HG02870 (cell line): Measurements from ENCODE around the gene CCDC80.
"Not testable (repeated sequence)": the region's sequence is repeated elsewhere in the genome, so short reads cannot be mapped to it uniquely, and the experiment has no call there.

Source experiments
- ATAC-seq: cut with Tn5 transposase; IDR thresholded peaks from one replicate; pipeline ENCODE4 v1.9.1; 2021; ENCODE audit warnings: mild to moderate bottlenecking, moderate library complexity; ENCODE audit not compliant: unreplicated experiment

CCDC80 gene

DNA sequence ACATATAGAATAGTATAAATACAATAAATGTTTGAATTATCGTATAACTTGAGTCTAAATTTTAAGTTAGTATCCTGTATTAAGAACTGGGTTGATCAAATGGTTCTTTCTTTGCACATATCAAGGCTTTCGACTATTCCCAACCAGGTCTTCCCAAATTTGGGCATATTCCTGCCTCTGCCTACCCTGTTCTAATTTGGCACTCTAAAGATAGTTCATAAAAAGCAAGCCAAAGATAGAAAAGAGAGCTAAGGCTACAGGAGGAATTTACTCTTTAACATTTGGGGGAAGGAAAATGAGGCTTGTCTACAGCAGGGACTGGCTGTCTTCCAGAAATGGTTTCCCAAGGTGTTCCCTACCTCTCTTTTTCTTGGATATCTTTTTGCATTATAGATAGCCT, 43.0 kb downstream of the CCDC80 start:
- no peak for ATAC-seq

- no peak for ATAC-seq
These were observed 46.1 kb downstream of the CCDC80 start for GRCh38 chr3:112594856-112595255.

GRCh38 chr3:112593258-112593657, 47.7 kb downstream of the CCDC80 start:
- ATAC-seq = no peak

DNA sequence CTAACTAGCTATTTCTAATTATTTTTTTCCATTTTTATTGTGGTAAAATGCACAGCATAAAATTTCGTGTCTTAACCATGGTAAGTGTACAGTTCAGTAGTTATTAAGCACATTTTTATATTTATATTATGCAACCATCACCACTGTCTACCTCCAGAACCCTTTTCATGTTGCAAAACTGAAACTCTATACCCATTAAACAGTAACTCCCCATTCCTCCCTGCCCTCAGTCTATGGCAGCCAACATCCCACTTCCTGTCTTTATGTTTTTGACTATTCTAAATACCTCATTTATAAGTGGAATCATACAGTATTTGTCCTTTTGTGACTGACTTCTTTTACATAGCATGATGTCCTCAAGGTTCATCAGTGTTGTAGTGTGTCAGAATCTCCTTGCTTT, 53.6 kb downstream of the CCDC80 start:
- ATAC-seq = no peak

GRCh38 chr3:112585782-112586181, 55.2 kb downstream of the CCDC80 start:
- no peak for ATAC-seq

- no peak for ATAC-seq
These were observed 57.8 kb downstream of the CCDC80 start for GRCh38 chr3:112583105-112583504.

DNA sequence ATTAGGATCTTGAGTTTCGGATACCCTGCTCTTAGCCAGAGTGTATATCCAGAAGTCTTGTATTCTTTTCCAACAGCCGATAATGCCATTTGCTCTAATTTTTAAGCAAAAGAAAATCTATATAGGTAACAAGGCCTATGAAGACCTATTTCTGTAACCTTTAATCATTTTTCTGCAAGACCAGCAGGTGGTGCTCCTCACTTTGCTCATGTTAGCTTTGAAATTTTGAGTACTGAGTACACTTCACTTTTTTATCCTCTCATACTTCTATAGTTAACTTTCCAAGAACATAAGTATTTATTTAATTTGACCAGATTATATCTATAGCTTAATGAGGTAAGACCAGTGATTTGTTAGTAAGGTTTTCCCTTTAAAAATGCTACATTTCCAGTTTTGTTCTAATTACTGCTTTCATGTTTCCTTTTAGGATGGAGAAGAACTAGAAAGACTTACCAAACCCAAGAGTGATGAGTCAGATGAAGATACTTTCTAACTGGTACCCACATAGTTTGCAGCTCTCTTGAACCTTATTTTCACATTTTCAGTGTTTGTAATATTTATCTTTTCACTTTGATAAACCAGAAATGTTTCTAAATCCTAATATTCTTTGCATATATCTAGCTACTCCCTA, 58.6 kb downstream of the CCDC80 start:
- no peak for ATAC-seq

GRCh38 chr3:112579697-112580096, 61.2 kb downstream of the CCDC80 start:
- no peak for ATAC-seq

DNA sequence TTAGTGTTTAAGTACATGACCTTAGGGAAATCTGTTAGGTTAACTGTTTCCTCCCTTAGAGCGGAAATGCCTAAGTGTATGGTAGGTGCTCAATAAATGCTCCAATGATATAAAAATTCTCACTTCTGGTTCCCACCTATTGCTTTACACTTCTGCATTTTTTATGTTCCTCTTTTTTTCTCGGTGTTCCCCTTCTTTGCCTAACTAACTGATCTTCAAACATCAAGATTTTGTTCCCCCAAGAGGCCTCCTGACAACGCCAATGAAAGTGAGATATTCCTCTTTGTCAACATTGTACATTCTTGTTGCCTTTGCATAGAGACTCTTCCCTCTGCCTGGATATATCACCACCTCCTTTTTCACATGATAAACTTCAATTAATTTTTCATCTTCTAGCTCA, 61.7 kb downstream of the CCDC80 start:
- no peak for ATAC-seq

DNA sequence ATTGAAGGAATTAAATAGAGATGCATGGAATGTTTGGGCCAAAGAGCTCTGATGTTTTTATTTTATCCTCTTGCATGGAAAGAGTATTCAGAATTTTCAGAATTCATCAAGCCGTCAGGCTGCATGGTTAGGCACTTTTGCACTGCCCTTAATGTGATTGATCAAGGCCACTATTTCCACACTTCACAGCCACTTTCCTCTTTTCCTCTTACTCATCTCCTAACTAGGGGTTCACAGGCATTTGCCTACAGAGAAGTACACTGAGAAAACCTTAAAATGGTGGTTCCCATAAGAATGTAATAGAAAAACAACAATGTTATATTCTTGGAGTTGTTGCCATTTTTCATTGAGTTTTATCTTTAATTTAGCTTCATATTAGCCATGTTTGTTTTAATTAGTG, 68.2 kb downstream of the CCDC80 start:
- no peak for ATAC-seq

DNA sequence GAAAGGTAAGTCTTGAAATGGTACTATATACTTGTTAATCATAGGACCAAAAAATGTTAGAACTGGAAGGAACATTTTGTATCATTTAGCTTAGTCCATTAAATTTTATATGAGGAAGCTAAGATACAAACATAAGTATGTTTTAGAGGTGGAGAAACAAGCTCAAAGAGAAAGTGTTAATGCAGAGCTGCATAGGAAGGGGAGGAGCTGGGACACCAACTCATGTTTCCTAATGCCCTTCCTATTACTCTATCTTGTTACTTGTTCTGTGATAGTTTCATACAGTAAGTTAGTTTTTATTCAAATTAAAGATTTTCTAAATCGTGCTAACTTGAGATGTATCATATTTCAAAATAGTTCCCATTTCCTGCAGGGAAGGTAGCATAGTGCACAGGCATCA, 71.7 kb downstream of the CCDC80 start:
- ATAC-seq = no peak

DNA sequence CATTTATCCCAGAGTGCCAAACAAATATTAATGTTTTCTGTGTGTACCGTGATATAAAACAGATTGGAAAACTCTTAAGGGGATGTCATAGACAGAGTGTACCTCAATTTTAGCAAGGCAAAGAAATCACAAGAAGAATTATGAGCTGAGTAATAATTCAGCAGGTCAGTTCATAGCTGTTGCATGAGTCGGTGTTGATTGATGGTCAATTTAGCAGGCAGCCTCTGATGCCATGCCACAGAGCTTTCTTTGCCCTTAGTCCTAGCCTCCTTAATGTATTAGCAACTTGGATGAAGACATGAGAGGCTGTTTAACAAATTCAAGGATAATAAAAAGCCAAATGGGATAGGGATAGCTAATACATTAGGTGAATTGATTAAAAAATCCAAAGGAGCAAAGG, 72.3 kb downstream of the CCDC80 start:
- no peak for ATAC-seq

- no peak for ATAC-seq
These were observed 76.0 kb downstream of the CCDC80 start for GRCh38 chr3:112564940-112565305.

GRCh38 chr3:112564247-112564939, 76.5 kb downstream of the CCDC80 start:
- not testable (repeated sequence) for ATAC-seq

- ATAC-seq = peak; percentile 73
These were observed 79.0 kb downstream of the CCDC80 start, which contains the start of the genes ATG3 and SLC35A5 for GRCh38 chr3:112561734-112562529. ATG3 (minus strand) TSS chr3:112561962; CDS start chr3:112561528, 434 bp downstream. SLC35A5 (plus strand) TSS chr3:112562045; CDS start chr3:112563404, 1,359 bp downstream.

GRCh38 chr3:112561484-112561733, 79.5 kb downstream of the CCDC80 start:
- peak; percentile 37 for ATAC-seq

DNA sequence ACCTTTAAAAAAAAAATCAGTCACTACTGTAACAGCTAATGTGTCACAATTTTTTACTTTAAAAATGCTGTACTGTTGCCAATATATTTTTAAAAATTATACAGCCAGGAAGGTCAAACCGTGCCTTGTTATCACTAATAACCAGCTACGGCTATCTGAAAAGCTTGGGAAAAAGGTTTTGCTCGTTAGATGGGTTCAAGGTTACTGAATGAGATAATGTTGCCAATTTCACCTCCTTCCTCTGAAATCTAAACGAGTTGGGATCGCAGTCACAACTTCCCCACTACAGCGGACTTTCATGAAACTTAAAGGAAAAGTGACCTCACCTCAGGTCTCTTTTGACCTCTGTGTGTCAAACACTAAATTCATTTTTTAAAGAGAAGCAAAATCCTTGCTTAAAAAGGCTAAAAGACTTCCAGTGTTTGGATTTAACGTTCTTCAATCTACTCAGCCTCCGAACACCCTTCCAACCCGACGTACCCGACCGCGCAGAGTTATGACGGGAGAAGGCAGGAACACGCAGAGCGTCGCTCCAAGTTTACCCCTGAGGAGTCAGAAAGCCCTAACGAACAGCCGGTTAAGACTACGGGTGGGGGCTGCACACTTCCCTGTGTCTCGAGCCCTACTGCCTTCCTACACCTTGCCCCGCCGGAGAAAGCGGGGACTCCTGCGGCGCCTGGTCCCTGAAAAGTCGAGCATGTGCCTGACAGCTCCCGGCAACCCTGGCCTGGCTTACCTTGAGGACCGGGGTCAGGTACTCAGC, 80.0 kb downstream of the CCDC80 start:
- ATAC-seq = peak; percentile 23

DNA sequence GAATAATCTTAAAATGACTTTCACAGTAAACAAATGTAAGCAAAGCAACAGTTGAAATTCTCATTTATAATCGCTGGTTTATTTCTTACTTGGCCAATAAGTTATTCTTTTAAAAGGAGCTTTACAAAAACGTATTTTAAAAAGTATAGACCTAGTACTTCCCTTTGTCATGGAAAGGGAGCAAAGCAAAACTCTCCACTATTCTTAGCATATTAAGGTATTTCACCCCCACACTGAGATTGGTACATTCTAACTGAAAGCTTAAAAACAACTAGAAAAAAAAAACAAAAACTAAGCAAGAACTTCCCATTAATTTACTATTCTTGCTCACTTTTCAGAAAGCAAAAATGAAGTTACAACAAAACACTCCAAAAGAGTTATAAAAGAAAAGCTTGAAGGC, 80.6 kb downstream of the CCDC80 start:
- no peak for ATAC-seq

DNA sequence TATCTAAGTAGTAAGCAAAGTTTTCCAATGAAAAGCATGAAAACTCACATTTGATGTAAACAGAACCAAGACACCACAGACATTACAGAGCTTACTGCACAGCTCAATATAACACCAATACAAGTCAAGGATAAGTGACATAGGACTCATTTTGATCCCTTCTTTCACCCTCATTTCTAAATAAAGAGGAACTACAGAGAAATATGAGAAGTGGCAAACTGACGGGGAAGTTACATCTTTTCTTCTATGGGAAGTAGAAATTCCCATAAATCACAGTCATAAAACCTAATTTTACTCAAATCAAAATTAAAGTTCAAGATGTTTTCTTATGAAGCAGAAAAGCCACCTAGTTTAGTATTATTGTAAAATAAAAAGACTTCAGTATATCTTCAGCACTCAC, 83.0 kb downstream of the CCDC80 start:
- no peak for ATAC-seq

DNA sequence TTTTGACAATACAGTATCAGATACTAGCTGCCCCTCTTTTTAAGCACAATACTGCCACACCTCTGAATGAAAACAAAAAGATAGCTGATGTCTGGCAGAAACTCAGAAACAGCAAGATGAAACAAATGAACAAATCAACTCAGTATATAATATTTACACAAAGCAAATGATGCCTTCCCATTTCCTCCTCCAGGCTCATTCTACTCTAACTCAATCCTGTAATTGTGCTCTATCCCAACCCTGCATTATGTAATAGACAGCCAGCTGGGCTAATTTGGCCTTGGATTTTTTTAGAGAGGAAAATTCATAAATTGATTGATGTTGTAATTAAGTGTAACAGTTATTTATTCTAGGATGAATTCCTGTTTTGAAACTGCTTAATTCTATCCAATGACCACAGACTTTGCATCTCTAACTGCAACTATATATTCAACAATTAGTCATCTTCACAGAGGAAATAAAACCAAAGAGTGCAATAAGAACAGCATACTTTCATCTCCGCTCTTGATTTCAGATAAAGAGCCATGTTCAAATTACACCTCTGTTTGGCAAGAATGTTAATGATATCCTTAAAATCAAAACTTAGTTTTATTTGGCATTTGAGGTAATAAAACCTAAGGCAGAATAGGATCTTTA, 85.3 kb downstream of the CCDC80 start:
- no peak for ATAC-seq

GRCh38 chr3:112550859-112551258, 90.1 kb downstream of the CCDC80 start:
- no peak for ATAC-seq
